KG1 (cell line): Measurements from ENCODE around the gene SPDYE9.
"Not testable (repeated sequence)": the region's sequence is repeated elsewhere in the genome, so short reads cannot be mapped to it uniquely, and the experiment has no call there.

Source experiments
- DNase-seq: peaks from one replicate; lab custom pipeline; 2025; lab: John Stamatoyannopoulos, UW

Gene SPDYE9

DNA sequence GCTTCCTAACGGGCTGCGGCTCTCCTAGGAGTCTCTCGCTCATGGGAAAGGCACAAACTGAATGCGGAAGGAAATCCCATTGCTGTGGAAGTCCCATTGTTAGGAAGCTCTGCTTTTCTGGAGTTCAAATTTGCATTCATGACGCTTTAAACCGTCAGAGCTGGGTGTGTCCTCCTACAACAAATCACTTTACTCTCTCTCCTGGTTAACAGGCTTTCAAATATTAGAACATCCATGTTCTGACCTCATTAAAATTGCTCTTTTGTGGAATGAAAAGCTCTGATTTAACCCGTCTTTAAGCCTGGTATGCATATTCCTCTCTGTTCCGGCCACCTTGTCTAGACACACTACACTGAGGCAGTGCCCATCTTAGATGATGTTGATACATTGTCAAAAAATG is at the start of gene SPDYE9:
TSS of gene SPDYE9 (minus strand) at position 101 of the 400 bp plus-strand sequence. CDS start 1,800 bp downstream, outside the sequence.
- not testable (repeated sequence) for DNase-seq

- DNase-seq: not testable (repeated sequence)
Observed at GRCh38 chr7:73134866-73135265, 49.0 kb upstream of the SPDYE9 start.

GRCh38 chr7:73132651-73133217 is 46.9 kb upstream of the SPDYE9 start:
- not testable (repeated sequence) for DNase-seq

- DNase-seq: not testable (repeated sequence)
Observed at GRCh38 chr7:73130612-73131011, 44.8 kb upstream of the SPDYE9 start.

DNA sequence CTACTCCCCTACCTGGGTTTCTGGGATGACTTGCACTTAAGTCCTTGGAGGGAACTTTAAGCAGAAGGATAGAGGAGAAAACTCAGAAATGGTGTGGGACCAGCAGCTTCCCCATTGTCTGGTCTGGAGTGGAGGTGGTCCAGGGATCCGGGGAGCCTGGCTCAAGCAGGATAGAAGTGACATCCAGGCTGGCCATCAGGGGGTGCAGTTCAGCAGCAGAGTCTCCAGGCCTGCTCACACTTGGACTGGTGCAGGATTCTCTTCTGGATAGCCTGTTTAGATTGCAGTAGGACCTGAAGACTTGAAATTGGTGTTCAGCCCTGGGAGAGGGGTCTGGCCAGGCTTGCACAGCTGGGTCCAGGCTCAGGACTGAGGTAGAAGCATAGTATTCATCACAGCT is 38.3 kb upstream of the SPDYE9 start:
- DNase-seq: not testable (repeated sequence)

- DNase-seq: not testable (repeated sequence)
Observed at GRCh38 chr7:73122778-73123447, 37.1 kb upstream of the SPDYE9 start.

GRCh38 chr7:73118155-73118554 is 32.3 kb upstream of the SPDYE9 start:
- not testable (repeated sequence) for DNase-seq

DNA sequence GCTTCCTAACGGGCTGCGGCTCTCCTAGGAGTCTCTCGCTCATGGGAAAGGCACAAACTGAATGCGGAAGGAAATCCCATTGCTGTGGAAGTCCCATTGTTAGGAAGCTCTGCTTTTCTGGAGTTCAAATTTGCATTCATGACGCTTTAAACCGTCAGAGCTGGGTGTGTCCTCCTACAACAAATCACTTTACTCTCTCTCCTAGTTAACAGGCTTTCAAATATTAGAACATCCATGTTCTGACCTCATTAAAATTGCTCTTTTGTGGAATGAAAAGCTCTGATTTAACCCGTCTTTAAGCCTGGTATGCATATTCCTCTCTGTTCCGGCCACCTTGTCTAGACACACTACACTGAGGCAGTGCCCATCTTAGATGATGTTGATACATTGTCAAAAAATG is 28.0 kb downstream of the SPDYE9 start, which contains the start of gene SPDYE11:
TSS of gene SPDYE11 (minus strand) at position 101 of the 400 bp plus-strand sequence. CDS start 1,800 bp downstream, outside the sequence.
- DNase-seq: not testable (repeated sequence)

GRCh38 chr7:73029666-73030065 is 56.2 kb downstream of the SPDYE9 start, which contains the start of gene SPDYE8:
Gene SPDYE8 (minus strand): TSS chr7:73029766. CDS start chr7:73027966, 1,800 bp downstream.
- DNase-seq: not testable (repeated sequence)
